HepG2 (cell line): ENCODE measurements around the gene SYT13. TPM values are rescaled to one million over a fixed set of nuclear protein-coding genes. Genes with fewer than 3 reads are reported as not detected.

ENCODE experiments used
- ATAC-seq: fragments of 200-7000 bp; cut with Tn5 transposase; 3 replicates; pipeline ENCODE4 v1.9.1; 2020; ENCODE audit warnings: mild to moderate bottlenecking, moderate library complexity
- BruUV-seq: library from RNA; stranded (reverse); fragments of 400-500 nt; replicated peaks from 2 replicates; lab custom pipeline; 2021; lab: Mats Ljungman, UMichigan
- CTCF ChIA-PET: fragments of 300-600 bp; formaldehyde crosslinking; extraction: SDS; loops from one replicate; lab custom pipeline; 2021; ENCODE audit warnings: low total read pairs, inconsistent platforms, low intra/inter-chr PET ratio; lab: Yijun Ruan, JAX
- POLR2A ChIA-PET: fragments of 350-600 bp; sonication (Branson Sonifier 250); formaldehyde crosslinking; loops from one replicate; lab custom pipeline; 2020; ENCODE audit warnings: antibody characterized with exemption, inconsistent platforms; lab: Yijun Ruan, JAX
- DNase-seq: peaks from one replicate; pipeline ENCODE4 v3.0.0-alpha.2; 2015; ENCODE audit warnings: low spot score
- FAIRE-seq: peaks from 3 replicates; lab custom pipeline; 2011; peaks lifted over from hg19 to GRCh38; lab: Jason Lieb, UNC
- H2AFZ ChIP-seq: one replicate; pipeline ENCODE4 v1.6.1; 2011; ENCODE audit warnings: low read length, inconsistent platforms
- H3K27ac ChIP-seq: fragments of 300-600 bp; 3 replicates; pipeline ENCODE4 v1.8.0; 2011; ENCODE audit warnings: mixed run types, mild to moderate bottlenecking, mixed read lengths, low read length, inconsistent platforms; ENCODE audit not compliant: insufficient read depth; ENCODE audit errors: extremely low read length
- H3K27me3 ChIP-seq, 2 experiments: fragments of 200-600 bp in 1 of 2; 2 replicates in 1 of 2; 3 replicates in 1 of 2; pipeline versions ENCODE4 v1.6.0 to v1.8.0; 2011; ENCODE audit warnings: low read length in 2 of 2, mild to moderate bottlenecking in 2 of 2, moderate library complexity in 2 of 2, inconsistent platforms in 1 of 2; ENCODE audit not compliant: insufficient read depth in 2 of 2, control insufficient read depth in 1 of 2
- H3K36me3 ChIP-seq, 2 experiments: fragments of 200-600 bp in 1 of 2; replicated peaks in 1 of 2; 2 replicates in 1 of 2; 3 replicates in 1 of 2; pipeline versions ENCODE4 v1.5.1 to v1.8.0; 2011; ENCODE audit warnings: low read length in 2 of 2, inconsistent platforms in 1 of 2; ENCODE audit not compliant: insufficient read depth in 2 of 2, control insufficient read depth in 1 of 2
- H3K4me1 ChIP-seq: 2 replicates; pipeline ENCODE4 v1.5.1; 2012; ENCODE audit warnings: low read length, inconsistent platforms; ENCODE audit not compliant: insufficient read depth
- H3K4me2 ChIP-seq: 2 replicates; pipeline ENCODE4 v1.6.0; 2011; ENCODE audit warnings: low read depth, low read length, inconsistent platforms
- H3K4me3 ChIP-seq, 3 experiments: fragments of 200-600 bp in 1 of 3; sonication (generic), shearing (Covaris generic) in 1 of 3; replicated peaks in 1 of 3; 2 replicates each; pipeline ENCODE4 v1.5.1; 2011 to 2016; ENCODE audit warnings: low read length in 3 of 3, inconsistent platforms in 2 of 3, low read depth in 2 of 3, mild to moderate bottlenecking in 2 of 3, control low read depth in 1 of 3, mixed read lengths in 1 of 3; ENCODE audit not compliant: insufficient read depth in 1 of 3
- H3K79me2 ChIP-seq: one replicate; pipeline ENCODE4 v1.6.1; 2011; ENCODE audit warnings: low read length, inconsistent platforms; ENCODE audit not compliant: insufficient read depth
- H3K9ac ChIP-seq: 2 replicates; pipeline ENCODE4 v1.6.0; 2011; ENCODE audit warnings: mild to moderate bottlenecking, low read depth, low read length, inconsistent platforms; ENCODE audit not compliant: insufficient read depth
- H3K9me3 ChIP-seq: 2 replicates; pipeline ENCODE4 v1.5.1; 2012; ENCODE audit warnings: mild to moderate bottlenecking, low read length
- H4K20me1 ChIP-seq: 2 replicates; pipeline ENCODE4 v1.6.0; 2011; ENCODE audit warnings: inconsistent platforms, mild to moderate bottlenecking, low read length, moderate library complexity; ENCODE audit not compliant: insufficient read depth
- AFF4 ChIP-seq: sonication (generic); formaldehyde crosslinking; IDR thresholded peaks from 2 replicates; pipeline ENCODE4 v1.4.0; 2020; ENCODE audit warnings: missing genetic modification reagents
- ATAD3A ChIP-seq: sonication (generic); formaldehyde crosslinking; IDR thresholded peaks from 2 replicates; pipeline ENCODE4 v1.4.0; 2020; ENCODE audit warnings: missing genetic modification reagents
- ATF4 ChIP-seq, 2 experiments: fragments of 450-650 bp in 1 of 2; sonication (generic) in 1 of 2; formaldehyde crosslinking; IDR thresholded peaks; 2 replicates each; pipeline versions ENCODE4 v1.5.0 to v1.8.0; 2020 to 2022; ENCODE audit warnings: mild to moderate bottlenecking in 1 of 2, missing genetic modification reagents in 1 of 2
- ESRRA ChIP-seq: sonication (generic); formaldehyde crosslinking; IDR thresholded peaks from 2 replicates; pipeline ENCODE4 v1.5.1; 2020; ENCODE audit warnings: mild to moderate bottlenecking, low read depth, missing genetic modification reagents
- MED13 ChIP-seq: sonication (generic); formaldehyde crosslinking; IDR thresholded peaks from 2 replicates; pipeline ENCODE4 v1.5.0; 2020; ENCODE audit warnings: missing genetic modification reagents
- MEF2D ChIP-seq: sonication (generic); formaldehyde crosslinking; IDR thresholded peaks from 2 replicates; pipeline ENCODE4 v1.5.1; 2020; ENCODE audit warnings: mild to moderate bottlenecking, missing genetic modification reagents
- MZF1 ChIP-seq: sonication (generic); formaldehyde crosslinking; IDR thresholded peaks from 2 replicates; pipeline ENCODE4 v1.8.1; 2023; ENCODE audit warnings: mild to moderate bottlenecking, missing genetic modification reagents, borderline replicate concordance
- NCOR1 ChIP-seq: fragments of 200-600 bp; sonication (generic); IDR thresholded peaks from 2 replicates; pipeline ENCODE4 v1.7.0; 2017; ENCODE audit warnings: antibody characterized with exemption, low read length, borderline replicate concordance
- PRMT3 ChIP-seq: sonication (generic); formaldehyde crosslinking; IDR thresholded peaks from 2 replicates; pipeline ENCODE4 v1.8.1; 2022; ENCODE audit warnings: low read depth, mild to moderate bottlenecking, moderate library complexity, missing genetic modification reagents, borderline replicate concordance
- PRPF4 ChIP-seq: fragments of 200-400 bp; formaldehyde crosslinking; IDR thresholded peaks from 2 replicates; pipeline ENCODE4 v1.6.1; 2016; ENCODE audit warnings: low read length, low read depth; ENCODE audit not compliant: poor library complexity, severe bottlenecking
- SALL1 ChIP-seq: sonication (generic); formaldehyde crosslinking; IDR thresholded peaks from 2 replicates; pipeline ENCODE4 v1.8.0; 2022; ENCODE audit warnings: mild to moderate bottlenecking, missing genetic modification reagents
- SMC3 ChIP-seq: IDR thresholded peaks from 2 replicates; pipeline ENCODE4 v1.6.1; 2011; ENCODE audit warnings: low read length, improper control_type of control experiment
- TEAD2 ChIP-seq: sonication (generic); formaldehyde crosslinking; IDR thresholded peaks from 2 replicates; pipeline ENCODE4 v1.9.0; 2021; ENCODE audit warnings: missing genetic modification reagents
- WGBS: methylation state at CpG from one replicate; pipeline ENCODE4 v1.1.6; 2017; ENCODE audit warnings: low lambda C conversion rate; 5-methylcytosine and 5-hydroxymethylcytosine counted together
- in situ Hi-C: cut with HindIII; loops from 2 replicates; pipeline ENCODE4 v1.10.0; 2017; ENCODE audit warnings: low pct_unique_long_range_greater_than_20kb; ENCODE audit not compliant: extremely low pct_ligation_motif_present
- intact Hi-C: fragments of 100-400 bp; cut with micrococcal nuclease; formaldehyde crosslinking; loops from one replicate; pipeline ENCODE4 v1.10.0; 2022; ENCODE audit not compliant: unreplicated experiment
- polyA plus RNA-seq, 8 experiments: library from polyadenylated mRNA; depleted of rRNA in 3 of 8; stranded (reverse) in 7 of 8; unstranded in 1 of 8; fragments of >200 nt; fragmentation: Illumina TruSeq in 4 of 8; extraction: Trizol in 4 of 8; gene quantifications; 2 replicates each; pipeline versions ENCODE4 v1.2.1 to v1.2.3, GENCODE V29; 2011 to 2016; ENCODE audit warnings: low read depth in 4 of 8, missing spikeins in 1 of 8, mixed read lengths in 1 of 8; ENCODE audit not compliant: insufficient read depth in 1 of 8
- total RNA-seq, 5 experiments: library from RNA; depleted of rRNA; stranded (reverse); fragments of >200 nt; fragmentation: Illumina TruSeq; extraction: Trizol; gene quantifications; 2 replicates each; pipeline ENCODE4 v1.2.3, GENCODE V29; 2016; ENCODE audit warnings: low read depth in 1 of 5
- TF ChIP-seq, protein P1 (sequence below), 2 experiments: sonication (generic) in 1 of 2; formaldehyde crosslinking in 1 of 2; IDR thresholded peaks; 2 replicates each; pipeline versions ENCODE4 v1.4.0 to v1.6.1; 2018 to 2020; ENCODE audit warnings: missing genetic modification reagents in 2 of 2, borderline replicate concordance in 1 of 2, low read depth in 1 of 2, mild to moderate bottlenecking in 1 of 2, missing biosample characterization in 1 of 2
- TF ChIP-seq, protein P2 (sequence below): sonication (generic); formaldehyde crosslinking; conservative IDR thresholded peaks from 2 replicates; pipeline ENCODE4 v1.4.0; 2020; ENCODE audit warnings: missing genetic modification reagents
- TF ChIP-seq, protein P3 (sequence below): IDR thresholded peaks from 2 replicates; pipeline ENCODE4 v1.6.1; 2016; ENCODE audit warnings: low read depth, control low read depth

Gene SYT13
- total and polyA plus RNA-seq, 2 of the 13 experiments (the other 11 are each of a cell fraction or from before 2014, with no cell fraction given): 0.02 to 0.13 TPM

GRCh38 chr11:45294499-45294898, 8.4 kb upstream of the SYT13 start:
- Histone ChIP-seq H3K27ac (no peak overlapping the region), H3K36me3 (no peaks in the 10 kb centered on the region), H3K4me1 (no peaks in the 10 kb centered on the region), H3K4me3 (no peak overlapping the region), H2AFZ (no peak overlapping the region), H3K4me2 (no peak overlapping the region), H4K20me1 (no peaks in the 10 kb centered on the region), H3K9me3 (no peaks in the 10 kb centered on the region), H3K79me2 (no peaks in the 10 kb centered on the region), H3K9ac (no peak overlapping the region), H3K27me3 (no peaks in the 10 kb centered on the region; a peak in 2 of 5 replicates)
- 38% methylated on average over 4 of the region's 4 CpGs for WGBS
- POLR2A ChIA-PET: no interaction called here
- BruUV-seq: no TSS peak
- CTCF ChIA-PET: interaction anchor here (2.3 to 2.4 kb wide), 2 partner anchors 42 to 183 kb away, joined by 13 to 25 read pairs; no protein-coding TSS in a partner anchor
- DNase-seq: no peak
- in situ Hi-C loops (loop anchor here (5.0 kb wide), 1 partner anchor 42 kb away; no protein-coding TSS in a partner anchor), intact Hi-C loops (no loop called here)
- ATAC-seq: no peak
- FAIRE-seq: no peak
- no peak for TF ChIP-seq ATAD3A (CRISPR knock-in tag)
- no peak for TF ChIP-seq PRPF4
- TF ChIP-seq, protein P1, sequence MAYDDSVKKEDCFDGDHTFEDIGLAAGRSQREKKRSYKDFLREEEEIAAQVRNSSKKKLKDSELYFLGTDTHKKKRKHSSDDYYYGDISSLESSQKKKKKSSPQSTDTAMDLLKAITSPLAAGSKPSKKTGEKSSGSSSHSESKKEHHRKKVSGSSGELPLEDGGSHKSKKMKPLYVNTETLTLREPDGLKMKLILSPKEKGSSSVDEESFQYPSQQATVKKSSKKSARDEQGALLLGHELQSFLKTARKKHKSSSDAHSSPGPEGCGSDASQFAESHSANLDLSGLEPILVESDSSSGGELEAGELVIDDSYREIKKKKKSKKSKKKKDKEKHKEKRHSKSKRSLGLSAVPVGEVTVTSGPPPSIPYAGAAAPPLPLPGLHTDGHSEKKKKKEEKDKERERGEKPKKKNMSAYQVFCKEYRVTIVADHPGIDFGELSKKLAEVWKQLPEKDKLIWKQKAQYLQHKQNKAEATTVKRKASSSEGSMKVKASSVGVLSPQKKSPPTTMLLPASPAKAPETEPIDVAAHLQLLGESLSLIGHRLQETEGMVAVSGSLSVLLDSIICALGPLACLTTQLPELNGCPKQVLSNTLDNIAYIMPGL (CRISPR knock-in tag; IDR thresholded peaks at IDR 0.05; ENCODE audit: borderline replicate concordance in 1 of 2, low read depth in 1 of 2): no peak
- TF ChIP-seq, protein P2, sequence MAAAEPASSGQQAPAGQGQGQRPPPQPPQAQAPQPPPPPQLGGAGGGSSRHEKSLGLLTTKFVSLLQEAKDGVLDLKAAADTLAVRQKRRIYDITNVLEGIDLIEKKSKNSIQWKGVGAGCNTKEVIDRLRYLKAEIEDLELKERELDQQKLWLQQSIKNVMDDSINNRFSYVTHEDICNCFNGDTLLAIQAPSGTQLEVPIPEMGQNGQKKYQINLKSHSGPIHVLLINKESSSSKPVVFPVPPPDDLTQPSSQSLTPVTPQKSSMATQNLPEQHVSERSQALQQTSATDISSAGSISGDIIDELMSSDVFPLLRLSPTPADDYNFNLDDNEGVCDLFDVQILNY (CRISPR knock-in tag): no peak
- TF ChIP-seq NCOR1: no peak
- TF ChIP-seq MZF1 (CRISPR knock-in tag): no peak
- TF ChIP-seq SALL1: no peak
- TF ChIP-seq MEF2D (CRISPR knock-in tag): no peak
- no peak for TF ChIP-seq ESRRA (CRISPR knock-in tag)
- TF ChIP-seq, protein P3, sequence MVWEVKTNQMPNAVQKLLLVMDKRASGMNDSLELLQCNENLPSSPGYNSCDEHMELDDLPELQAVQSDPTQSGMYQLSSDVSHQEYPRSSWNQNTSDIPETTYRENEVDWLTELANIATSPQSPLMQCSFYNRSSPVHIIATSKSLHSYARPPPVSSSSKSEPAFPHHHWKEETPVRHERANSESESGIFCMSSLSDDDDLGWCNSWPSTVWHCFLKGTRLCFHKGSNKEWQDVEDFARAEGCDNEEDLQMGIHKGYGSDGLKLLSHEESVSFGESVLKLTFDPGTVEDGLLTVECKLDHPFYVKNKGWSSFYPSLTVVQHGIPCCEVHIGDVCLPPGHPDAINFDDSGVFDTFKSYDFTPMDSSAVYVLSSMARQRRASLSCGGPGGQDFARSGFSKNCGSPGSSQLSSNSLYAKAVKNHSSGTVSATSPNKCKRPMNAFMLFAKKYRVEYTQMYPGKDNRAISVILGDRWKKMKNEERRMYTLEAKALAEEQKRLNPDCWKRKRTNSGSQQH (CRISPR knock-in tag): no peak
- no peak for TF ChIP-seq PRMT3
- TF ChIP-seq ATF4 (CRISPR knock-in tag; IDR thresholded peaks at IDR 0.05): no peak
- TF ChIP-seq MED13 (CRISPR knock-in tag): no peak
- TF ChIP-seq AFF4 (CRISPR knock-in tag): no peak
- no peak for TF ChIP-seq SMC3
- TF ChIP-seq TEAD2 (CRISPR knock-in tag): no peak
